ENCODE results near the gene CARS1.
A peak's percentile ranks its signal among the peaks of the same experiment; 100 is the strongest.

The CARS1 gene

GRCh38 chr11:2992997-2993325, 64.3 kb downstream of the CARS1 start:
- Histone ChIP-seq H3K4me3 (ENCODE audit: low read length in 2 of 2) (peak overlapping the region; percentile 76 to 80), H3K27ac (ENCODE audit: low read depth in 2 of 2, low read length in 2 of 2) (peak overlapping the region in 1 of 2 donors; percentile 94), H3K9me3 (ENCODE audit: control insufficient read depth in 2 of 2, low read length in 2 of 2) (no peaks in the 10 kb centered on the region), H3K27me3 (ENCODE audit: control insufficient read depth in 2 of 2, insufficient read depth in 2 of 2, low read length in 2 of 2) (no peaks in the 10 kb centered on the region), H3K4me1 (ENCODE audit: control insufficient read depth in 2 of 2, insufficient read depth in 2 of 2, low read length in 2 of 2) (peaks cover 19 to 42% of the 10 kb centered on the region in 2 donors), H3K9ac (ENCODE audit: low read depth in 1 of 2, low read length in 2 of 2) (peak overlapping the region; percentile 76 to 87), H3K36me3 (ENCODE audit: control insufficient read depth in 2 of 2, insufficient read depth in 2 of 2, low read length in 2 of 2) (no peaks in the 10 kb centered on the region)

- peak within 1 kb of the TSS; percentile 90 to 94 for H3K27ac ChIP-seq (ENCODE audit: low read depth in 2 of 2, low read length in 2 of 2)
- peak within 1 kb of the TSS; percentile 76 to 94 for H3K4me3 ChIP-seq (ENCODE audit: low read length in 2 of 2)
- H3K36me3 ChIP-seq (ENCODE audit: control insufficient read depth in 2 of 2, insufficient read depth in 2 of 2, low read length in 2 of 2): no peaks in the 10 kb centered on the region
- H3K27me3 ChIP-seq (ENCODE audit: control insufficient read depth in 2 of 2, insufficient read depth in 2 of 2, low read length in 2 of 2): no peaks in the 10 kb centered on the region
- H3K4me1 ChIP-seq (ENCODE audit: control insufficient read depth in 2 of 2, insufficient read depth in 2 of 2, low read length in 2 of 2): peaks cover 22 to 44% of the 10 kb centered on the region in 2 donors
- H3K9ac ChIP-seq (ENCODE audit: low read depth in 1 of 2, low read length in 2 of 2): peak within 1 kb of the TSS; percentile 87 to 90
- no peaks in the 10 kb centered on the region for H3K9me3 ChIP-seq (ENCODE audit: control insufficient read depth in 2 of 2, low read length in 2 of 2)
Observed at GRCh38 chr11:2992234-2992996, 64.8 kb downstream of the CARS1 start, which contains the start of gene NAP1L4. Gene NAP1L4 (minus strand): TSS chr11:2992329. CDS start chr11:2979220, 13,109 bp downstream.

- peak overlapping the region; percentile 76 to 94 for H3K4me3 ChIP-seq (ENCODE audit: low read length in 2 of 2)
Observed at GRCh38 chr11:2991452-2992233, 65.6 kb downstream of the CARS1 start.

DNA sequence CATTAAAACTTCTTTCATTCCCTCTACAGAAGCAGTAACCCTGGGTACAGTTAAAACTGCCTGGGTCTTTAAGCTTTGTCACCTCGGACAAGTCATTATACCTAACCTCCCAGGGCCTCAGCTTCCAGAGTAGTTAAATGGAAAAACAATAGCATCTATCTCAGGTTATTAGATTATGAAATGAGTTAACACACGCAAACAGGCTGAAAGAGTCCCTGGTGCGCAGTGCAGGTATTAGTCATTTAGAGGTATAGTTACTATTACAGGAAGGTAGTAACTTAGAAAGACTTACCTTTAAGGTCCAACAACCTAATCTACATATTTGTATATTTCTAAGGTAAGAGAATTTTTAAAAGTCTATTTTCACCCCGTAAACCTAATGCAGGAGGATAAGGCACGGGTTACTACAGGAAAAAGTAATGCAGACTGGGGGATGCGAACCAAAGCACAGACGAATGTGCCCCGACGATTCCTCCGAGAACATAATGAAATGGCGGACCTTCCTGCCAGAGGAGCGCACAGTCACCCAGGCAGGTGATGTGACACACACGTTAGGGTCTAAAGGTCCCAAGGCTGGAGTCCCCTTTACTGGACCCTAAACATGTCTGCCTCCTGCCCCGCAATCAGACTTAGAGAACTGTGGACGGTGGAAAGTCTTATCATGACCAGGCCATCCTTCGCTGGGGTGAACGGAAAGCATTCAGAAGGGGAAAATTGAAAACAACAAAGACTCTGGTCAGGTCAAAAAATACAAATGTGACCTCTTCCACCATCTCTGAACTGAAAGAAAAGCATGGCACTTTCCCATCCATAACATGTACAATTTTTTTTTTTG, 66.4 kb downstream of the CARS1 start:
- H3K9ac ChIP-seq (ENCODE audit: low read depth in 1 of 2, low read length in 2 of 2): peak overlapping the region; percentile 87 to 90
- H3K4me1 ChIP-seq (ENCODE audit: control insufficient read depth in 2 of 2, insufficient read depth in 2 of 2, low read length in 2 of 2): peaks cover 22 to 41% of the 10 kb centered on the region in 2 donors
- H3K36me3 ChIP-seq (ENCODE audit: control insufficient read depth in 2 of 2, insufficient read depth in 2 of 2, low read length in 2 of 2): peaks cover 0 to 2% of the 10 kb centered on the region in 2 donors
- peak overlapping the region; percentile 90 to 94 for H3K27ac ChIP-seq (ENCODE audit: low read depth in 2 of 2, low read length in 2 of 2)
- H3K4me3 ChIP-seq (ENCODE audit: low read length in 2 of 2): peak overlapping the region; percentile 76 to 94
- no peaks in the 10 kb centered on the region for H3K9me3 ChIP-seq (ENCODE audit: control insufficient read depth in 2 of 2, low read length in 2 of 2)
- H3K27me3 ChIP-seq (ENCODE audit: control insufficient read depth in 2 of 2, insufficient read depth in 2 of 2, low read length in 2 of 2): no peaks in the 10 kb centered on the region

More at GRCh38 chr11:2991452-2992233, 65.6 kb downstream of the CARS1 start:
- H3K9ac ChIP-seq (ENCODE audit: low read depth in 1 of 2, low read length in 2 of 2): peak overlapping the region; percentile 87 to 90
- H3K36me3 ChIP-seq (ENCODE audit: control insufficient read depth in 2 of 2, insufficient read depth in 2 of 2, low read length in 2 of 2): peaks cover 0 to 2% of the 10 kb centered on the region in 2 donors
- H3K9me3 ChIP-seq (ENCODE audit: control insufficient read depth in 2 of 2, low read length in 2 of 2): no peaks in the 10 kb centered on the region
- H3K27me3 ChIP-seq (ENCODE audit: control insufficient read depth in 2 of 2, insufficient read depth in 2 of 2, low read length in 2 of 2): no peaks in the 10 kb centered on the region
- peak overlapping the region; percentile 90 to 94 for H3K27ac ChIP-seq (ENCODE audit: low read depth in 2 of 2, low read length in 2 of 2)
- peaks cover 22 to 41% of the 10 kb centered on the region in 2 donors for H3K4me1 ChIP-seq (ENCODE audit: control insufficient read depth in 2 of 2, insufficient read depth in 2 of 2, low read length in 2 of 2)

DNA sequence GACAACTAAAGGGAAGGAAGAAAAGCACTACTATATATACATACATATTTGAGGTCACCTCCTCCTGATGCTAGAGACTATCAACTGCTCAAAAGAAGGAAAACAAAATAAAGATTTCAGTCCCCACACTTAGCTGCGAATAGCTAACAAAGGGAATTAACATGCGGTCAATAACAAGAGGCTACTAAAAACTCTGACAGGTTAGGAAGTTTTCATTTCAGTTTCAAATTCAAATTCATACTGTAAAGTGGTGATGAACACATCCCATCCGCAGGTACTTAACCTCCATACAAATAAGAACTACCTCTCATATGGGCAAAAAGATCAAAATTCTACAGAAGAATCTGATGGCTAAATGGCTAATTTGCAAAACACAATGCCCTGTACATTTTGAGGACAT, 67.7 kb downstream of the CARS1 start:
- peaks cover 0 to 2% of the 10 kb centered on the region in 2 donors for H3K36me3 ChIP-seq (ENCODE audit: control insufficient read depth in 2 of 2, insufficient read depth in 2 of 2, low read length in 2 of 2)
- H3K27ac ChIP-seq (ENCODE audit: low read depth in 2 of 2, low read length in 2 of 2): peak overlapping the region; percentile 55 to 59
- no peaks in the 10 kb centered on the region for H3K27me3 ChIP-seq (ENCODE audit: control insufficient read depth in 2 of 2, insufficient read depth in 2 of 2, low read length in 2 of 2)
- H3K4me1 ChIP-seq (ENCODE audit: control insufficient read depth in 2 of 2, insufficient read depth in 2 of 2, low read length in 2 of 2): peaks cover 22 to 41% of the 10 kb centered on the region in 2 donors
- peak overlapping the region in 1 of 2 donors; percentile 94 for H3K4me3 ChIP-seq (ENCODE audit: low read length in 2 of 2)
- peak overlapping the region; percentile 42 to 64 for H3K9ac ChIP-seq (ENCODE audit: low read depth in 1 of 2, low read length in 2 of 2)
- H3K9me3 ChIP-seq (ENCODE audit: control insufficient read depth in 2 of 2, low read length in 2 of 2): no peaks in the 10 kb centered on the region

DNA sequence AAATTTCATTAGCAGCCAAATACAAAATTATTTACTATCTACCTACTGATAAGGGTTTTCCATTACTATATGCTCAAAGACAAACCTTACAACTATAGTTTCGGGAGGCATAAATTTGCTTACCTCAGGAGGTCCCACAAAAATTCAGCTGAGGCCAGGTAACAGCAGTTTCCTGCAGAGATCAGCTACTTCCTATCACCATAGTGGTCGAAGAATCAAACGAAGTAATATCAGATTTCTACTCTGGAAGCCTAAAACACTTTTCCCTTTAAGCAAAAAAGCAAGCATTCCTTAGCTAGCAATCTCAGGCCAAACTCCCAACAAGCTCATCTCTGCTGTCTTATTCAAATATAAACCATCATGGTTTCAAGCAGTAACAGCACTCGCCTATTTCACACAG, 68.2 kb downstream of the CARS1 start:
- Histone ChIP-seq H3K27me3 (ENCODE audit: control insufficient read depth in 2 of 2, insufficient read depth in 2 of 2, low read length in 2 of 2) (no peaks in the 10 kb centered on the region), H3K4me1 (ENCODE audit: control insufficient read depth in 2 of 2, insufficient read depth in 2 of 2, low read length in 2 of 2) (peaks cover 22 to 41% of the 10 kb centered on the region in 2 donors), H3K4me3 (ENCODE audit: low read length in 2 of 2) (peak overlapping the region in 1 of 2 donors; percentile 67), H3K9ac (ENCODE audit: low read depth in 1 of 2, low read length in 2 of 2) (peak overlapping the region; percentile 42 to 64), H3K9me3 (ENCODE audit: control insufficient read depth in 2 of 2, low read length in 2 of 2) (no peaks in the 10 kb centered on the region), H3K36me3 (ENCODE audit: control insufficient read depth in 2 of 2, insufficient read depth in 2 of 2, low read length in 2 of 2) (peaks cover 0 to 2% of the 10 kb centered on the region in 2 donors), H3K27ac (ENCODE audit: low read depth in 2 of 2, low read length in 2 of 2) (peak overlapping the region; percentile 55 to 59)

DNA sequence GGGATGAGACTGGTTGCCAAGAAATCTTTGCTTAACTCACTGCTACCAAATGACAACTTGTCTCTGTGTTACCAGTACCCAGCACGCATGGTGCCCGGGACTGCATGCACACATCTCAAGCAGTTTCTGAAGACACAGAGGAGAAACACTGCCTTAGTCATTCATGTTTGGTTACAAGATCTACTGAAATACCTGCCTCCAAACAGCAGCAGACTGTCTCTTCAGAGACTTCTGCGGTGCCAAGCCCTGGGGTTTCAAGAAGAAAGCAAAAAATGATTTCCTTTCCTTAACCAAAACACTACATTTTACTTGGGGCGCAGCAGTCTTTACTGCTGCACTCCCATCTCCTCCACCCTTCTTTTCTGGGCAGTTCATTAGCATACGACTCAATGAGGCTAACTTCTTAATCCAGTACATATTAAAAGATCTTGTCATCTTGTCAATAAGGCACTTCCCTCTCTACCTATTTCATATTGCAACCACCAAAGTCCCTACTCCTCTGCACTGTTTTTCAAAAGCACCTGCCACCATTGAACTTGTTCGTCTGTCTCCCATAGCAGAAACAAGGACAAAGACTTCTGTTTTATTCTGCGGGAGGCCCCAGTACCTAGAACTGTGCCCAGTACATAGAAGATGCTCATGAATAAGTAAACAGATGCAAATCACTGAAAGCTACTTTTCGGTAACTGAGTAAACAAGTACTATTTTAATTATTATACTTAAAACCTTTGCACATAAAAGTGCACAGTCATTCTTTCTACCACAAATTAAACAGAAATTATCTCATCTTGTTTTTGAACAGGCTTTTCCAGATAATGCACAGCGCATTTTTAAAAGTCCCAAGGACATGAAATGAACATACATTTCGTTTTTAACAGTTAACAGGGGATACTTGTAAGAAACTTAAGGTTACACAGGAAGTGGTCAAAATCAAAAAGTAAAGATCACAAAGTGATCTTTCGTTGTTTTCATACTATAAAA, 69.1 kb downstream of the CARS1 start:
- no peaks in the 10 kb centered on the region for H3K9me3 ChIP-seq (ENCODE audit: control insufficient read depth in 2 of 2, low read length in 2 of 2)
- peaks cover 22 to 41% of the 10 kb centered on the region in 2 donors for H3K4me1 ChIP-seq (ENCODE audit: control insufficient read depth in 2 of 2, insufficient read depth in 2 of 2, low read length in 2 of 2)
- peak overlapping the region; percentile 25 to 55 for H3K27ac ChIP-seq (ENCODE audit: low read depth in 2 of 2, low read length in 2 of 2)
- peaks cover 0 to 2% of the 10 kb centered on the region in 2 donors for H3K36me3 ChIP-seq (ENCODE audit: control insufficient read depth in 2 of 2, insufficient read depth in 2 of 2, low read length in 2 of 2)
- no peaks in the 10 kb centered on the region for H3K27me3 ChIP-seq (ENCODE audit: control insufficient read depth in 2 of 2, insufficient read depth in 2 of 2, low read length in 2 of 2)
- peak overlapping the region; percentile 17 to 19 for H3K9ac ChIP-seq (ENCODE audit: low read depth in 1 of 2, low read length in 2 of 2)
- peak overlapping the region in 1 of 2 donors; percentile 67 for H3K4me3 ChIP-seq (ENCODE audit: low read length in 2 of 2)

DNA sequence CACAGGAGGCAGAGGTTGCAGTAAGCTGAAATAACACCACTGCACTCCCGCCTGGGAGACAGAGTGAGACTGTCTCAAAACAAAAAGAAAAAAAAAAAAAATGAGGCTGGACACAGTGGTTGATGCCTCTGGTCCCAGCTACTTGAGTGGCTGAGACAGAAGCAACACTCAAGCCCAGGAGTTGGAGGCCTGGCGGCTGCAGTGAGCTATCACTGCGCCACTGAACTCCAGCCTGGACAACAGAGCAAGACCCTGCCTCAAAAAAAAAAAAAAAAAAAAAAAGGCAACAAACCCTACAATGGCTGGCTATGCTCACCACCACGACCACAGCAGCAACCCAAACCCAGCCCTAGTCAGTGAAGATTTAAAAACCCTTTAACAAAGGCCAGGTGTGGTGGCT, 73.3 kb downstream of the CARS1 start:
- H3K27ac ChIP-seq (ENCODE audit: low read depth in 2 of 2, low read length in 2 of 2): no peak overlapping the region
- H3K27me3 ChIP-seq (ENCODE audit: control insufficient read depth in 2 of 2, insufficient read depth in 2 of 2, low read length in 2 of 2): no peaks in the 10 kb centered on the region
- no peak overlapping the region for H3K4me3 ChIP-seq (ENCODE audit: low read length in 2 of 2)
- no peaks in the 10 kb centered on the region for H3K9me3 ChIP-seq (ENCODE audit: control insufficient read depth in 2 of 2, low read length in 2 of 2)
- peaks cover 0 to 4% of the 10 kb centered on the region in 2 donors for H3K36me3 ChIP-seq (ENCODE audit: control insufficient read depth in 2 of 2, insufficient read depth in 2 of 2, low read length in 2 of 2)
- H3K9ac ChIP-seq (ENCODE audit: low read depth in 1 of 2, low read length in 2 of 2): no peak overlapping the region
- peaks cover 9 to 13% of the 10 kb centered on the region in 2 donors for H3K4me1 ChIP-seq (ENCODE audit: control insufficient read depth in 2 of 2, insufficient read depth in 2 of 2, low read length in 2 of 2)

DNA sequence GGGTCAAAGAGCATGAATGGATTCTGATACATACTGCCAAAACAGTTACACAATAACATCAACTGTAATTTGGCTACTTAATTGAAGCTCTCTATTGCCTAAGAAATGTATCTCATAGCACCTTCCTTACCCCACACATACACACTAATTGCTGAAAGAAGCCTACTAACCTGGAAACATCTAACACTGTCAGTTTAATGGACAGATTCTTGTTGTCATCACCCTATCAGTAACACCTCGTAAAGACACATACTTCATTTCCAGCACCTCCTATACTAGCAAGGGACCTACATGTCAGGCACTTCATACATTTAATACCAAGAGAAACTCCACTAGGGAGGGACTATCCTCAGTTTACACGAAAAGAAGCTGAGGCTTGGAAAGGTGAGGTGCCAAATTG, 75.0 kb downstream of the CARS1 start:
- Histone ChIP-seq H3K36me3 (ENCODE audit: control insufficient read depth in 2 of 2, insufficient read depth in 2 of 2, low read length in 2 of 2) (peaks cover 8 to 20% of the 10 kb centered on the region in 2 donors), H3K27ac (ENCODE audit: low read depth in 2 of 2, low read length in 2 of 2) (no peak overlapping the region), H3K4me1 (ENCODE audit: control insufficient read depth in 2 of 2, insufficient read depth in 2 of 2, low read length in 2 of 2) (no peaks in the 10 kb centered on the region), H3K27me3 (ENCODE audit: control insufficient read depth in 2 of 2, insufficient read depth in 2 of 2, low read length in 2 of 2) (no peaks in the 10 kb centered on the region), H3K9ac (ENCODE audit: low read depth in 1 of 2, low read length in 2 of 2) (no peak overlapping the region), H3K9me3 (ENCODE audit: control insufficient read depth in 2 of 2, low read length in 2 of 2) (no peaks in the 10 kb centered on the region), H3K4me3 (ENCODE audit: low read length in 2 of 2) (no peak overlapping the region)
